Mesenchymal stem cell (in vitro differentiated cells and primary cell): Measurements from ENCODE around the gene GNPTG.

Experiments used
- DNase-seq: peaks from one replicate; pipeline ENCODE4 v3.0.0-alpha.2; 2013
- H2AFZ ChIP-seq: one replicate; pipeline ENCODE4 v1.6.1; 2013; ENCODE audit warnings: low read depth, mild to moderate bottlenecking, control low read depth, inconsistent platforms, low read length, moderate library complexity
- H2AK5ac ChIP-seq: 2 replicates; pipeline ENCODE4 v1.6.1; 2013; ENCODE audit warnings: low read length, moderate library complexity, mild to moderate bottlenecking, inconsistent platforms; ENCODE audit not compliant: severe bottlenecking
- H2BK120ac ChIP-seq: one replicate; pipeline ENCODE4 v1.6.1; 2013; ENCODE audit warnings: low read depth, mild to moderate bottlenecking, inconsistent platforms, low read length, moderate library complexity
- H2BK12ac ChIP-seq, 2 experiments: one replicate each; pipeline ENCODE4 v1.6.1; 2013; ENCODE audit warnings: inconsistent platforms in 2 of 2, low read length in 2 of 2, mild to moderate bottlenecking in 2 of 2, moderate library complexity in 2 of 2, control low read depth in 1 of 2
- H2BK15ac ChIP-seq: one replicate; pipeline ENCODE4 v1.6.1; 2013; ENCODE audit warnings: mild to moderate bottlenecking, low read depth, inconsistent platforms; ENCODE audit not compliant: poor library complexity, severe bottlenecking
- H2BK5ac ChIP-seq: 2 replicates; pipeline ENCODE4 v1.6.1; 2013; ENCODE audit warnings: low read depth, mild to moderate bottlenecking, low read length, control low read depth, inconsistent platforms; ENCODE audit not compliant: poor library complexity, severe bottlenecking
- H3K14ac ChIP-seq, 2 experiments: one replicate each; pipeline ENCODE4 v1.6.1; 2013; ENCODE audit warnings: inconsistent platforms in 2 of 2, low read length in 2 of 2, control low read depth in 1 of 2, mild to moderate bottlenecking in 1 of 2, moderate library complexity in 1 of 2
- H3K18ac ChIP-seq, 2 experiments: one replicate each; pipeline ENCODE4 v1.6.1; 2013; ENCODE audit warnings: inconsistent platforms in 2 of 2, low read length in 2 of 2, control low read depth in 1 of 2, low read depth in 1 of 2, mild to moderate bottlenecking in 1 of 2
- H3K23ac ChIP-seq, 2 experiments: one replicate each; pipeline ENCODE4 v1.6.1; 2013; ENCODE audit warnings: inconsistent platforms in 2 of 2, low read length in 2 of 2, mild to moderate bottlenecking in 2 of 2, moderate library complexity in 2 of 2, control low read depth in 1 of 2
- H3K27ac ChIP-seq: 2 replicates; pipeline ENCODE4 v1.5.1; 2013; ENCODE audit warnings: mild to moderate bottlenecking, moderate library complexity, low read length, control low read depth, inconsistent platforms; ENCODE audit not compliant: poor library complexity, severe bottlenecking
- H3K27me3 ChIP-seq, 2 experiments: 2 replicates each; pipeline versions ENCODE4 v1.6.1 to v1.7.0; 2013; ENCODE audit warnings: low read length in 2 of 2, mild to moderate bottlenecking in 2 of 2, moderate library complexity in 2 of 2, control low read depth in 1 of 2, inconsistent platforms in 1 of 2; ENCODE audit not compliant: control insufficient read depth in 1 of 2, insufficient read depth in 1 of 2
- H3K36me3 ChIP-seq, 2 experiments: 2 replicates each; pipeline versions ENCODE4 v1.6.1 to v1.7.0; 2013; ENCODE audit warnings: low read length in 2 of 2, control low read depth in 1 of 2, inconsistent platforms in 1 of 2, low read depth in 1 of 2, mild to moderate bottlenecking in 1 of 2; ENCODE audit not compliant: insufficient read depth in 2 of 2, control insufficient read depth in 1 of 2
- H3K4ac ChIP-seq, 2 experiments: one replicate each; pipeline ENCODE4 v1.6.1; 2013; ENCODE audit warnings: inconsistent platforms in 2 of 2, low read length in 2 of 2, mild to moderate bottlenecking in 2 of 2, moderate library complexity in 2 of 2, control low read depth in 1 of 2, low read depth in 1 of 2
- H3K4me1 ChIP-seq: 2 replicates; pipeline ENCODE4 v1.6.1; 2013; ENCODE audit warnings: low read depth, low read length, control low read depth; ENCODE audit not compliant: control insufficient read depth, insufficient read depth
- H3K4me2 ChIP-seq: 2 replicates; pipeline ENCODE4 v1.6.1; 2013; ENCODE audit warnings: low read length, mild to moderate bottlenecking, inconsistent platforms; ENCODE audit not compliant: poor library complexity, severe bottlenecking
- H3K4me3 ChIP-seq, 2 experiments: 2 replicates each; pipeline versions ENCODE4 v1.5.1 to v1.7.0; 2013; ENCODE audit warnings: low read length in 2 of 2, mild to moderate bottlenecking in 2 of 2, control low read depth in 1 of 2, low read depth in 1 of 2; ENCODE audit not compliant: insufficient read depth in 1 of 2
- H3K79me1 ChIP-seq: replicated peaks from 2 replicates; pipeline ENCODE4 v1.6.1; 2013; ENCODE audit warnings: mild to moderate bottlenecking, control low read depth, low read length, inconsistent platforms; ENCODE audit not compliant: poor library complexity, severe bottlenecking
- H3K9ac ChIP-seq: 2 replicates; pipeline ENCODE4 v1.7.0; 2013; ENCODE audit warnings: mild to moderate bottlenecking, low read length, moderate library complexity
- H3K9me3 ChIP-seq: 2 replicates; pipeline ENCODE4 v1.7.0; 2013; ENCODE audit warnings: mild to moderate bottlenecking, low read length; ENCODE audit not compliant: control insufficient read depth
- H4K8ac ChIP-seq: one replicate; pipeline ENCODE4 v1.6.1; 2013; ENCODE audit warnings: inconsistent platforms, mild to moderate bottlenecking, low read length, moderate library complexity
- H4K91ac ChIP-seq: one replicate; pipeline ENCODE4 v1.6.1; 2013; ENCODE audit warnings: mild to moderate bottlenecking, low read length, inconsistent platforms
- WGBS: methylation state at CpG from one replicate; pipeline ENCODE4 v1.1.7; 2013; ENCODE audit warnings: mixed read lengths; 5-methylcytosine and 5-hydroxymethylcytosine counted together

The GNPTG gene

DNA sequence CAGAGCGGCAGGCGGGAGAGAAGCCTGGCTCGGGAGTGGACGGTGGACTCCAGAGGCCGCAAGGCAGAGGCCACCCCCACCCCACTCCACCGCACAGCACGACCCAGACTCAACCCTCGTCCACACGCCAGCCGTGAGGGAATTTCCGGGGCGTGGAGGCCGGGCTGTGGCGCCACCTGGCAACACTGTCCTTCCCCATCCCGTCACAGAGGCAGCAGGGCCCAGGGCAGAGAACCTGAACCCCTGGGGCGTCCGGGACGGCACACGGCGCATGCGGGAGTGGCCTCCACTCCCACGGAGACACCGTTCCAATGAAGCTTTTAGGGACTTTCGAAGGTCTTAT is 23.5 kb downstream of the GNPTG start:
- no peak overlapping the region for H2AK5ac ChIP-seq
- no peak overlapping the region for H3K4ac ChIP-seq
- H4K91ac ChIP-seq: no peak overlapping the region
- no peak overlapping the region for H2BK120ac ChIP-seq
- no peak overlapping the region for H3K23ac ChIP-seq
- H3K4me1 ChIP-seq: peaks cover 42% of the 10 kb centered on the region
- 95% methylated on average over 24 of the region's 24 CpGs for WGBS
- H3K4me3 ChIP-seq: no peak overlapping the region
- no peak overlapping the region for H3K9ac ChIP-seq
- no peak overlapping the region for H3K18ac ChIP-seq
- no peak overlapping the region for H4K8ac ChIP-seq
- H3K14ac ChIP-seq: no peak overlapping the region
- no peak for DNase-seq
- H3K79me1 ChIP-seq: peaks cover 30% of the 10 kb centered on the region
- H3K4me2 ChIP-seq: no peak overlapping the region
- no peak overlapping the region for H2BK12ac ChIP-seq
- H2BK15ac ChIP-seq: no peak overlapping the region
- no peaks in the 10 kb centered on the region for H3K27me3 ChIP-seq
- H2AFZ ChIP-seq: no peak overlapping the region
- no peak overlapping the region for H3K27ac ChIP-seq
- no peaks in the 10 kb centered on the region for H3K9me3 ChIP-seq
- H2BK5ac ChIP-seq: no peak overlapping the region
- H3K36me3 ChIP-seq: peaks cover 9 to 51% of the 10 kb centered on the region in 2 experiments

DNA sequence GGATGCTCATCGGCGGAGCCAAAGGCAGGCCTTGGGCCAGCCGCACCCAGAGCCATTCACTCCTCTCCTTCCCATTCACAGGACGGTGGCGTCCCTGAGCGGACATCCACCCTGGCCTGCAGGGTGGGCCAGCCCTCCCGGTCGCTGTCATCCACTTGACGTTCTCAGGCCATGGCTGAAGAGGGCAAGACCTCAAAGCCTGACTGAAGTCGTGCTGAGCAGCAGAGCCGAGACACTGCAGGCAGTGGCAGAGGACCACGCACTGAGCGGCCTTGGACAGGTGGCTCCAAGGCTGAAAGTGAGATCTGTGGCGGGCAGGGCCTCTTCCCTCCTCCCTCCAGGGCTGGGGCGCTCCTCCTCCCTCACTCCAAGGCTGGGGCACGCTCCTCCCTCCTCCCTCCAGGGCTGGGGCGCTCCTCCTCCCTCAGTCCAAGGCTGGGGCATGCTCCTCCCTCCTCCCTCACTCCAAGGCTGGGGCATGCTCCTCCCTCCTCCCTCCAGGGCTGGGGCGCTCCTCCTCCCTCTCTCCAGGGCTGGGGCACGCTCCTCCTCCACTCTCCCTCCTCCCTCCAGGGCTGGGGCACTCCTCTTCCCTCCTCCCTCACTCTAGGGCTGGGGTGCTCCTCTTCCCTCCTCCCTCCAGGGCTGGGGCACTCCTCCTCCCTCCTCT is 24.1 kb downstream of the GNPTG start:
- Histone ChIP-seq H3K4me1 (peaks cover 42% of the 10 kb centered on the region), H2BK5ac (no peak overlapping the region), H4K8ac (no peak overlapping the region), H2BK12ac (no peak overlapping the region), H3K27ac (no peak overlapping the region), H3K4me3 (no peak overlapping the region), H3K9ac (no peak overlapping the region), H2BK120ac (no peak overlapping the region), H2AFZ (no peak overlapping the region), H3K14ac (no peak overlapping the region), H3K23ac (no peak overlapping the region), H3K18ac (no peak overlapping the region), H3K36me3 (peaks cover 12 to 47% of the 10 kb centered on the region in 2 experiments), H3K79me1 (peaks cover 30% of the 10 kb centered on the region), H3K4ac (no peak overlapping the region), H4K91ac (no peak overlapping the region), H2BK15ac (no peak overlapping the region), H3K9me3 (no peaks in the 10 kb centered on the region), H3K27me3 (no peaks in the 10 kb centered on the region), H2AK5ac (no peak overlapping the region), H3K4me2 (no peak overlapping the region)
- no peak for DNase-seq
- WGBS: 92% methylated on average over 19 of the region's 19 CpGs

DNA sequence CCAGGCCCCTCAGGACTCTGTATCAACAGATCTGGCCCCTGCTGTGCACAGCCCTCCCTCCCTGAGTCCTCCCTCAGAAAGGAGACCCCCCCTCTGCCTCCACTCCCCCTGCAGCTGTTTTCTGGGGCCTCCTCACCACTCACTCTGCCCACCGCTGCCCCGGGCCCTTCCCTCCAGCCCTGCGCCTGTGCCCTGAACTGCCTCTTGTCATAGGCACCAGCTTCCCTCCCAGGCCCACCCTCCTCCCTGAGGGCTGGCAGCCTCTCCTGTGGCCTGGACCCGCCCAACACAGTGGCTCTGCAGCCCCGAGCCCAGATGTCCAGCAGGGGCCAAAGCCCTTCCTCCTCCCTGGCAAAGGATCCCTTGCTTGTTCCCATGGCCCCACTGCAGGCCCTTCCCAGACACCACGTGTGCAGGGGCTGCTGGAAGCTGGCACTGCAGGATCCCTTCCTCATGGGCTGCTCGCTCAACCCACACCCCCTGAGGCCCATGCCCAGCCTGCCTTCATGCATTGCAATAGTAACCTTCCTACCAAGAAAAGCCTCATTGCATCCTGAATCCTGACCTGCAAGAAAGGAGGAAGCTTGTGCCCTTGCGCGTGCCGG is 25.8 kb downstream of the GNPTG start:
- H3K9me3 ChIP-seq: no peaks in the 10 kb centered on the region
- peaks cover 42% of the 10 kb centered on the region for H3K4me1 ChIP-seq
- no peak overlapping the region for H3K9ac ChIP-seq
- no peak overlapping the region for H3K4me2 ChIP-seq
- no peak overlapping the region for H2AK5ac ChIP-seq
- no peak overlapping the region for H2AFZ ChIP-seq
- H3K36me3 ChIP-seq: peaks cover 15 to 44% of the 10 kb centered on the region in 2 experiments
- no peak overlapping the region for H2BK120ac ChIP-seq
- no peak for DNase-seq
- no peak overlapping the region for H2BK5ac ChIP-seq
- no peak overlapping the region for H3K14ac ChIP-seq
- no peak overlapping the region for H3K18ac ChIP-seq
- H4K91ac ChIP-seq: peak overlapping the region; percentile 7
- no peak overlapping the region for H2BK12ac ChIP-seq
- no peak overlapping the region for H2BK15ac ChIP-seq
- WGBS: 90% methylated on average over 10 of the region's 10 CpGs
- no peaks in the 10 kb centered on the region for H3K27me3 ChIP-seq
- H3K4ac ChIP-seq: no peak overlapping the region
- peaks cover 20% of the 10 kb centered on the region for H3K79me1 ChIP-seq
- H3K4me3 ChIP-seq: no peak overlapping the region
- no peak overlapping the region for H4K8ac ChIP-seq
- H3K27ac ChIP-seq: no peak overlapping the region
- no peak overlapping the region for H3K23ac ChIP-seq

DNA sequence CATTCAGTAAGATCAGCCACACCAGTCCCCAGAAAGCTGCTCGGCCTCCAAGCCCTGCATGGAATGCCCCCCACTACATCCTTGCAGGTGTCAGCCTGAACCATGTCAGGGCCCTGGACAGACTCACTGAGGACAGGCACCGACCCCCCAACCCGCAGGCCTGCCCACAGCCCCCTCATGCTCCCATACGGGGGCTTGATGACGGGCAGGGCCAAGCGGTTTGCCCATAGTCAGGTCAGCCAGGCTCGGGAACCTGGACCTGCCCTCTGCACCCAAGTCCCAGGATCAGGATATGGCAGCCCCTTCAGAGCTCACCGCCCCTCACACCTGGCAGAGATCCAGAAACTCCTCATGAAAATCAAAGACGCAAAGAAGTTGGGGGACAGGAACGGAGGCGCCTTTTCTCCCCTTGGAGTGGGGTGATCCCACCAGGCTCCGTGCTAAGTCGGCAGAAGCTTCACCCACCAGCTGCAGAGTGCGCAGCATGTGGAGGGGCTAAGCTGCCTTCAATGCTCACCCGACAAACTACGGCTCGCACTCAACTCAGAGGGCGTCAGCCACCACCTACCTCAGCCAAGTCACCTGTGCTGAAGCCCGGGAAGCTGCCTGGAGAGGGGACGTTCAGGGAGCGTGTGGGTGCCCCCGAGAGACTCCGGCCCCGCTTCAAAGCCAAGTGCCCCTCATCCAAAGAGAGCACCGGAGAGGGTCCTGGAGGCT is 26.5 kb downstream of the GNPTG start:
- no peak overlapping the region for H2AFZ ChIP-seq
- H4K91ac ChIP-seq: peak overlapping the region; percentile 86
- no peak for DNase-seq
- H3K36me3 ChIP-seq: peaks cover 15 to 46% of the 10 kb centered on the region in 2 experiments
- peak overlapping the region in 1 of 2 experiments; percentile 62 for H3K4ac ChIP-seq
- H3K9me3 ChIP-seq: no peaks in the 10 kb centered on the region
- peak overlapping the region; percentile 53 for H2BK15ac ChIP-seq
- peak overlapping the region; percentile 79 for H3K9ac ChIP-seq
- H2BK12ac ChIP-seq: peak overlapping the region; percentile 70 to 80
- peak overlapping the region in 1 of 2 experiments; percentile 35 for H3K14ac ChIP-seq
- no peak overlapping the region for H3K23ac ChIP-seq
- H3K27me3 ChIP-seq: no peaks in the 10 kb centered on the region
- peak overlapping the region; percentile 97 for H3K4me2 ChIP-seq
- peaks cover 19% of the 10 kb centered on the region for H3K79me1 ChIP-seq
- H2BK120ac ChIP-seq: no peak overlapping the region
- H3K4me1 ChIP-seq: peaks cover 42% of the 10 kb centered on the region
- H2AK5ac ChIP-seq: no peak overlapping the region
- H4K8ac ChIP-seq: peak overlapping the region; percentile 62
- no peak overlapping the region for H3K27ac ChIP-seq
- H2BK5ac ChIP-seq: no peak overlapping the region
- WGBS: 83% methylated on average over 25 of the region's 25 CpGs
- peak overlapping the region in 1 of 2 experiments; percentile 6 for H3K18ac ChIP-seq
- peak overlapping the region in 1 of 2 experiments; percentile 70 for H3K4me3 ChIP-seq
